ENCODE measurements around the gene MT3.

GRCh38 chr16:56632156-56632847 lies 43.0 kb downstream of the MT3 start, which contains the start of gene MT1M:
- TF ChIP-seq, protein P1, sequence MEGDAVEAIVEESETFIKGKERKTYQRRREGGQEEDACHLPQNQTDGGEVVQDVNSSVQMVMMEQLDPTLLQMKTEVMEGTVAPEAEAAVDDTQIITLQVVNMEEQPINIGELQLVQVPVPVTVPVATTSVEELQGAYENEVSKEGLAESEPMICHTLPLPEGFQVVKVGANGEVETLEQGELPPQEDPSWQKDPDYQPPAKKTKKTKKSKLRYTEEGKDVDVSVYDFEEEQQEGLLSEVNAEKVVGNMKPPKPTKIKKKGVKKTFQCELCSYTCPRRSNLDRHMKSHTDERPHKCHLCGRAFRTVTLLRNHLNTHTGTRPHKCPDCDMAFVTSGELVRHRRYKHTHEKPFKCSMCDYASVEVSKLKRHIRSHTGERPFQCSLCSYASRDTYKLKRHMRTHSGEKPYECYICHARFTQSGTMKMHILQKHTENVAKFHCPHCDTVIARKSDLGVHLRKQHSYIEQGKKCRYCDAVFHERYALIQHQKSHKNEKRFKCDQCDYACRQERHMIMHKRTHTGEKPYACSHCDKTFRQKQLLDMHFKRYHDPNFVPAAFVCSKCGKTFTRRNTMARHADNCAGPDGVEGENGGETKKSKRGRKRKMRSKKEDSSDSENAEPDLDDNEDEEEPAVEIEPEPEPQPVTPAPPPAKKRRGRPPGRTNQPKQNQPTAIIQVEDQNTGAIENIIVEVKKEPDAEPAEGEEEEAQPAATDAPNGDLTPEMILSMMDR (conservative IDR thresholded peaks at IDR 0.05 in 1 of 2, IDR thresholded peaks at IDR 0.05 in 1 of 2; ENCODE audit: extremely low read depth in 1 of 2, insufficient read depth in 1 of 2, low read depth in 1 of 2, low read length in 2 of 2), result no peak
- TF ChIP-seq EZH2 (IDR thresholded peaks at IDR 0.05; ENCODE audit: borderline replicate concordance, low read length), result no peak

Data from mammary epithelial cell (primary cell).